H1 (cell line): ENCODE data around the gene EMX1. TPM values are rescaled to one million over a fixed set of nuclear protein-coding genes. Genes with fewer than 3 reads are reported as not detected.
A peak's percentile ranks its signal among the peaks of the same experiment; 100 is the strongest.

Experiments
- CTCF ChIA-PET: fragments of 300-600 bp; sonication (Branson Sonifier 250); formaldehyde crosslinking; loops from one replicate; lab custom pipeline; 2021; ENCODE audit not compliant: partially characterized antibody; lab: Charles Lee
- POLR2A ChIA-PET: fragments of 300-600 bp; sonication (Branson Sonifier 250); formaldehyde crosslinking; loops from one replicate; lab custom pipeline; 2021; ENCODE audit warnings: inconsistent platforms; ENCODE audit not compliant: partially characterized antibody; lab: Charles Lee
- DNase-seq, 2 experiments: peaks; one replicate each; pipeline versions ENCODE4 v3.0.0 to v3.0.0-alpha.2; 2010 to 2022; ENCODE audit warnings: low spot score in 2 of 2, low read depth in 1 of 2, mixed read lengths in 1 of 2
- FAIRE-seq: peaks from 2 replicates; lab custom pipeline; 2011; peaks lifted over from hg19 to GRCh38; lab: Jason Lieb, UNC
- H2AFZ ChIP-seq: 2 replicates; pipeline ENCODE4 v1.8.1; 2012; ENCODE audit warnings: low read length, inconsistent platforms
- H2AK5ac ChIP-seq: 2 replicates; pipeline ENCODE4 v1.6.1; 2013; ENCODE audit warnings: low read depth, low read length
- H2BK120ac ChIP-seq: replicated peaks from 2 replicates; pipeline ENCODE3; 2013; ENCODE audit warnings: low read depth, low read length, inconsistent platforms
- H2BK12ac ChIP-seq: 2 replicates; pipeline ENCODE4 v1.6.1; 2013; ENCODE audit warnings: low read depth, low read length
- H2BK15ac ChIP-seq: 2 replicates; pipeline ENCODE4 v1.6.1; 2013; ENCODE audit warnings: low read length
- H2BK20ac ChIP-seq: 2 replicates; pipeline ENCODE4 v1.6.1; 2013; ENCODE audit warnings: low read length
- H2BK5ac ChIP-seq: 2 replicates; pipeline ENCODE4 v1.6.1; 2013; ENCODE audit warnings: low read depth, low read length
- H3K14ac ChIP-seq: 2 replicates; pipeline ENCODE4 v1.6.1; 2013; ENCODE audit warnings: inconsistent platforms; ENCODE audit not compliant: insufficient read length
- H3K18ac ChIP-seq: 2 replicates; pipeline ENCODE4 v1.6.1; 2013; ENCODE audit warnings: low read length; ENCODE audit errors: extremely low read depth
- H3K23ac ChIP-seq: 2 replicates; pipeline ENCODE4 v1.6.1; 2013; ENCODE audit warnings: inconsistent platforms; ENCODE audit not compliant: insufficient read length
- H3K23me2 ChIP-seq: 2 replicates; pipeline ENCODE4 v1.6.1; 2013; ENCODE audit warnings: low read depth, low read length
- H3K27ac ChIP-seq: 2 replicates; pipeline ENCODE4 v1.6.1; 2011; ENCODE audit warnings: low read depth, low read length, inconsistent platforms
- H3K27me3 ChIP-seq, 4 experiments: replicated peaks in 1 of 4; 1 replicate in 1 of 4; 2 replicates in 3 of 4; pipeline versions ENCODE4 v1.6.1 to v1.8.1; 2011 to 2013; ENCODE audit warnings: low read length in 3 of 4, mild to moderate bottlenecking in 3 of 4, inconsistent platforms in 2 of 4, mixed read lengths in 2 of 4, moderate library complexity in 1 of 4; ENCODE audit not compliant: control insufficient read depth in 3 of 4, insufficient read depth in 3 of 4; ENCODE audit errors: extremely low read depth in 1 of 4
- H3K36me3 ChIP-seq, 4 experiments: 2 replicates each; pipeline versions ENCODE4 v1.6.1 to v1.8.1; 2011 to 2013; ENCODE audit warnings: mild to moderate bottlenecking in 4 of 4, low read length in 3 of 4, moderate library complexity in 2 of 4, control low read depth in 1 of 4, inconsistent platforms in 1 of 4; ENCODE audit not compliant: insufficient read depth in 4 of 4, control insufficient read depth in 2 of 4
- H3K4ac ChIP-seq: replicated peaks from 2 replicates; pipeline ENCODE3; 2013; ENCODE audit warnings: low read length, low read depth, mixed read lengths, inconsistent platforms; ENCODE audit not compliant: insufficient read length
- H3K4me1 ChIP-seq, 4 experiments: replicated peaks in 1 of 4; 1 replicate in 1 of 4; 2 replicates in 3 of 4; pipeline versions ENCODE4 v1.6.1 to v1.8.1; 2011 to 2013; ENCODE audit warnings: low read length in 3 of 4, inconsistent platforms in 2 of 4, mixed read lengths in 1 of 4; ENCODE audit not compliant: insufficient read depth in 4 of 4, control insufficient read depth in 3 of 4
- H3K4me2 ChIP-seq, 2 experiments: 2 replicates each; pipeline versions ENCODE4 v1.6.1 to v1.8.1; 2011 to 2013; ENCODE audit warnings: low read depth in 2 of 2, low read length in 2 of 2, control low read depth in 1 of 2, inconsistent platforms in 1 of 2, mild to moderate bottlenecking in 1 of 2; ENCODE audit not compliant: insufficient read depth in 1 of 2
- H3K4me3 ChIP-seq, 4 experiments: fragments of 200-600, 300-600 bp in 1 of 4; sonication (generic), shearing (Covaris generic), sonication (Bioruptor Twin) in 1 of 4; 2 replicates each; pipeline versions ENCODE4 v1.5.1 to v1.8.1; 2011 to 2016; ENCODE audit warnings: low read length in 4 of 4, low read depth in 3 of 4, control low read depth in 2 of 4, inconsistent platforms in 2 of 4, mild to moderate bottlenecking in 2 of 4, mixed read lengths in 1 of 4, moderate library complexity in 1 of 4; ENCODE audit not compliant: insufficient read depth in 2 of 4; ENCODE audit errors: extremely low read depth in 1 of 4
- H3K56ac ChIP-seq: replicated peaks from 2 replicates; pipeline ENCODE3; 2013; ENCODE audit warnings: low read depth, mild to moderate bottlenecking, mixed read lengths, low read length, inconsistent platforms; ENCODE audit not compliant: insufficient read length
- H3K79me1 ChIP-seq: 2 replicates; pipeline ENCODE4 v1.6.1; 2013; ENCODE audit warnings: low read depth, low read length, control low read depth
- H3K79me2 ChIP-seq, 2 experiments: 2 replicates each; pipeline versions ENCODE4 v1.6.1 to v1.8.1; 2012 to 2013; ENCODE audit warnings: low read length in 2 of 2, mild to moderate bottlenecking in 2 of 2, inconsistent platforms in 1 of 2; ENCODE audit not compliant: insufficient read depth in 2 of 2, control insufficient read depth in 1 of 2
- H3K9ac ChIP-seq, 4 experiments: replicated peaks in 1 of 4; 1 replicate in 1 of 4; 2 replicates in 3 of 4; pipeline versions ENCODE4 v1.6.1 to v1.8.1; 2011 to 2013; ENCODE audit warnings: low read depth in 3 of 4, low read length in 3 of 4, control low read depth in 2 of 4, mild to moderate bottlenecking in 2 of 4, moderate library complexity in 2 of 4, inconsistent platforms in 1 of 4; ENCODE audit errors: extremely low read depth in 1 of 4
- H3K9me3 ChIP-seq, 2 experiments: 2 replicates each; pipeline versions ENCODE4 v1.6.1 to v1.8.1; 2012 to 2013; ENCODE audit warnings: mild to moderate bottlenecking in 2 of 2, moderate library complexity in 2 of 2, control low read depth in 1 of 2, inconsistent platforms in 1 of 2, low read depth in 1 of 2, low read length in 1 of 2, mixed read lengths in 1 of 2; ENCODE audit not compliant: insufficient read depth in 2 of 2
- H4K20me1 ChIP-seq, 2 experiments: replicated peaks in 1 of 2; 2 replicates each; pipeline versions ENCODE3 to v1.8.1; 2011 to 2013; ENCODE audit warnings: inconsistent platforms in 2 of 2, low read length in 2 of 2, mild to moderate bottlenecking in 1 of 2; ENCODE audit not compliant: insufficient read depth in 2 of 2, control insufficient read depth in 1 of 2
- H4K5ac ChIP-seq: 2 replicates; pipeline ENCODE4 v1.6.1; 2013; ENCODE audit warnings: low read length, low read depth, mixed read lengths, inconsistent platforms; ENCODE audit not compliant: insufficient read length
- H4K8ac ChIP-seq: 2 replicates; pipeline ENCODE4 v1.8.0; 2013; ENCODE audit warnings: mild to moderate bottlenecking, moderate library complexity, low read length, inconsistent platforms; ENCODE audit not compliant: insufficient read depth; ENCODE audit errors: extremely low read depth
- H4K91ac ChIP-seq: replicated peaks from 2 replicates; pipeline ENCODE3; 2013; ENCODE audit warnings: low read length, mixed read lengths, inconsistent platforms; ENCODE audit not compliant: insufficient read length
- CTCF ChIP-seq, 3 experiments: IDR thresholded peaks; 1 replicate in 2 of 3; 2 replicates in 1 of 3; pipeline versions ENCODE4 v1.5.1 to v1.6.1; 2011; ENCODE audit warnings: low read length in 3 of 3, mild to moderate bottlenecking in 3 of 3, inconsistent platforms in 2 of 3, low read depth in 1 of 3, moderate library complexity in 1 of 3; ENCODE audit not compliant: insufficient read depth in 1 of 3; ENCODE audit errors: control extremely low read depth in 1 of 3
- E2F6 ChIP-seq: IDR thresholded peaks from 2 replicates; pipeline ENCODE4 v1.6.1; 2012; ENCODE audit warnings: inconsistent platforms
- WGBS, 2 experiments: shearing (Covaris generic) in 1 of 2; methylation state at CpG; one replicate each; pipeline versions ENCODE4 v1.1.6 to v1.1.7; 2013 to 2015; ENCODE audit warnings: low lambda C conversion rate in 2 of 2, mixed read lengths in 2 of 2, inconsistent platforms in 1 of 2, low coverage in 1 of 2, missing lambda C conversion rate in 1 of 2; ENCODE audit not compliant: insufficient replicate concordance in 2 of 2, insufficient coverage in 1 of 2, insufficient read length in 1 of 2; ENCODE audit errors: extremely low coverage in 1 of 2, missing lambda C conversion rate in 1 of 2; 5-methylcytosine and 5-hydroxymethylcytosine counted together
- polyA plus RNA-seq, 7 experiments: library from polyadenylated mRNA; depleted of rRNA in 3 of 7; stranded (reverse) in 5 of 7; unstranded in 2 of 7; fragments of >200 nt in 5 of 7; fragments of 200-250 nt in 2 of 7; gene quantifications; 1 replicate in 5 of 7; 2 replicates in 1 of 7; 4 replicates in 1 of 7; pipeline versions ENCODE4 v1.2.1 to v1.2.3, GENCODE V29; 2011 to 2013; ENCODE audit warnings: missing spikeins in 2 of 7, mixed read lengths in 2 of 7
- total RNA-seq: library from RNA; stranded (reverse); fragmentation: NEBNext Ultra II Directional; extraction: Animal tissue kit (Norgen Biotek cat#: 25700); gene quantifications from 2 replicates; pipeline ENCODE4 v1.2.1, GENCODE V29; 2021

The EMX1 gene
- total and polyA plus RNA-seq, 2 of the 8 experiments (the other 6 are each of a cell fraction or from before 2014, with no cell fraction given) = 2.4 to 4.9 TPM

- no peaks in the 10 kb centered on the region for H3K36me3 ChIP-seq
- no peak for FAIRE-seq
- H4K91ac ChIP-seq = peak overlapping the region; percentile 95
- H2BK5ac ChIP-seq = peak overlapping the region; percentile 44; the same call in 1 of the 2 replicates
- H2BK120ac ChIP-seq = peak overlapping the region; percentile 92
- no peak overlapping the region for H3K18ac ChIP-seq
- no peaks in the 10 kb centered on the region; a peak in 1 of 7 replicates for H3K27me3 ChIP-seq
- H3K14ac ChIP-seq = no peak overlapping the region
- H4K20me1 ChIP-seq = no peaks in the 10 kb centered on the region
- H4K8ac ChIP-seq = no peak overlapping the region; the same call in 1 of the 2 replicates
- no peak overlapping the region for H2BK15ac ChIP-seq
- WGBS, 2 experiments = 91% methylated on average over 7 of the region's 12 CpGs; no CpG with 5 or more reads in 1 of the 2 experiments
- no peaks in the 10 kb centered on the region for H3K79me2 ChIP-seq
- peak overlapping the region; percentile 95; the same call in 1 of the 2 replicates for H2AK5ac ChIP-seq
- H3K23me2 ChIP-seq = no peaks in the 10 kb centered on the region
- H3K4me1 ChIP-seq = peaks cover 3 to 24% (median 17%) of the 10 kb centered on the region in 4 experiments
- CTCF ChIA-PET = interaction anchor here (0.5 to 25.6 kb wide), 9 partner anchors 8 to 239 kb away, joined by 3 to 490 read pairs (median 7); no protein-coding TSS in a partner anchor
- no peaks in the 10 kb centered on the region; the same call in 1 of the 2 replicates for H3K79me1 ChIP-seq
- H2AFZ ChIP-seq = no peak overlapping the region
- H3K23ac ChIP-seq = no peak overlapping the region
- peak overlapping the region; percentile 41 for H3K4ac ChIP-seq
- peak overlapping the region; percentile 99; the same call in 1 of the 2 replicates for H2BK12ac ChIP-seq
- no peak overlapping the region for H3K4me2 ChIP-seq
- no peaks in the 10 kb centered on the region for H3K9me3 ChIP-seq
- no peak overlapping the region for H3K27ac ChIP-seq
- H3K9ac ChIP-seq = no peak overlapping the region
- H2BK20ac ChIP-seq = peak overlapping the region; percentile 55; the same call in 1 of the 2 replicates
- no peak overlapping the region for H3K56ac ChIP-seq
- H4K5ac ChIP-seq = no peak overlapping the region
- POLR2A ChIA-PET = interaction anchor here (0.6 to 5.0 kb wide), 3 partner anchors 8 to 19 kb away, joined by 3 to 29 read pairs (median 3); no protein-coding TSS in a partner anchor
- DNase-seq = no peak
- H3K4me3 ChIP-seq = no peak overlapping the region
- no peak for TF ChIP-seq CTCF (IDR thresholded peaks at IDR 0.05; ENCODE audit: control extremely low read depth in 1 of 3, insufficient read depth in 1 of 3, low read depth in 1 of 3, low read length in 3 of 3)
- no peak for TF ChIP-seq E2F6
These were observed 37.3 kb downstream of the EMX1 start for GRCh38 chr2:72954376-72955227.
